BE2C (cell line): Measurements from ENCODE around the gene SYNE1.

Experiments used
- DNase-seq: peaks from one replicate; pipeline ENCODE4 v3.0.0-alpha.2; 2020
- H3K27me3 ChIP-seq: fragments of 250-450 bp; sonication (Bioruptor Pico); 2 replicates; pipeline ENCODE4 v1.5.1; 2020; ENCODE audit warnings: mild to moderate bottlenecking
- H3K36me3 ChIP-seq: fragments of 250-450 bp; sonication (Bioruptor Pico); 2 replicates; pipeline ENCODE4 v1.5.1; 2020; ENCODE audit warnings: mild to moderate bottlenecking
- H3K4me1 ChIP-seq: fragments of 250-450 bp; sonication (Bioruptor Pico); 2 replicates; pipeline ENCODE4 v1.5.1; 2020
- H3K4me3 ChIP-seq: 2 replicates; pipeline ENCODE4 v1.5.1; 2011; ENCODE audit warnings: low read depth, low read length
- H3K9me3 ChIP-seq: fragments of 250-450 bp; sonication (Bioruptor Pico); 2 replicates; pipeline ENCODE4 v1.5.1; 2020
- CTCF ChIP-seq: IDR thresholded peaks from 2 replicates; pipeline ENCODE4 v1.5.1; 2012; ENCODE audit warnings: mild to moderate bottlenecking, low read depth, low read length

The SYNE1 gene

DNA sequence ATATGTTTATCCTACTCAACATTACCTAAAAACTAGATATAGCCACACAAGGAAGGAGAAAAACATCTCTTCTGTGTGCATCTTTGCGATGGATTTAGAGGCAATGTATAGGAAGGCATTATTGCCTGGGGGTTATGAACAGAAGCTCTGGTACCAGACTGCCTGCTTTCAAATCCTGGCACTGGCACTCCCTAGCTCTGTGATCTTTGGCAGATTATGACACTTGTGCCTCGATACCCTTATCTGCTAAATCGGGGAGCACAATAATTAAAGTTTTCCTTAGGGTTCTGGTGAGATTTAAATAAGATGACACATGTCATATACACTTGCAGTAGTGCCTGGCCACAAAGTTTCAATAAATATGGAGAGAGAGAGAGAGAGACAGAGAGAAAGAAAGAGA is 53.3 kb downstream of the SYNE1 start:
- Histone ChIP-seq H3K27me3 (no peaks in the 10 kb centered on the region), H3K4me1 (no peaks in the 10 kb centered on the region), H3K36me3 (no peaks in the 10 kb centered on the region), H3K9me3 (no peaks in the 10 kb centered on the region), H3K4me3 (no peak overlapping the region)
- no peak for DNase-seq
- no peak for TF ChIP-seq CTCF

GRCh38 chr6:152576525-152576924 is 60.6 kb downstream of the SYNE1 start:
- TF ChIP-seq CTCF = no peak
- no peak for DNase-seq
- H3K4me1 ChIP-seq = no peaks in the 10 kb centered on the region
- H3K36me3 ChIP-seq = no peaks in the 10 kb centered on the region
- peaks cover 3% of the 10 kb centered on the region; the same call in 1 of the 2 replicates for H3K27me3 ChIP-seq
- no peaks in the 10 kb centered on the region for H3K9me3 ChIP-seq
- H3K4me3 ChIP-seq = no peak overlapping the region

DNA sequence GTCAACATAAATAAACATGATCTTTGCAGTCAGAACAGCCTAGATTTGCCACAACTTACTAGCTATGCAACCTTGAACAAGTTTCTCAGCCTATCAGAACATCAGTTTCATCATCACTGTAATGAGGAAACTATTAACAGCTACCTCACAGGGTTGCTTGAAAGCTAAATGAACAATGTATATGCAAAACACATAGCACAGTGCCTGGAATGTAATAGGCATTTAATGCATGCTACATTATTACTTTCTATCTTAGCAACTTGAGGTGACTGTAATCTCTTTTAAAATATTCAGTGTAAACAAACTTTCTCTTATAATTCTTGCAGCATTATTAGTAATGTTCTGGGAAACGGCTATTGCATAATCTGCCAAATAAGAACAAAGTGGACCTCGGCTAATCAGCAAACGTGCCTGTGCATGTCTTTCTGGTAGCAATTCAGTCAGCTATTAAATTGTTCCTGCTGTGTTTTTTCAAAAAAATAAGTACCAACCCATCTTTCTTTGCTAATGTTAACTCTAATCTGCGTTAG is 61.5 kb downstream of the SYNE1 start:
- Histone ChIP-seq H3K4me1 (no peaks in the 10 kb centered on the region), H3K9me3 (no peaks in the 10 kb centered on the region), H3K36me3 (no peaks in the 10 kb centered on the region), H3K27me3 (peaks cover 11% of the 10 kb centered on the region), H3K4me3 (no peak overlapping the region)
- no peak for TF ChIP-seq CTCF
- no peak for DNase-seq

DNA sequence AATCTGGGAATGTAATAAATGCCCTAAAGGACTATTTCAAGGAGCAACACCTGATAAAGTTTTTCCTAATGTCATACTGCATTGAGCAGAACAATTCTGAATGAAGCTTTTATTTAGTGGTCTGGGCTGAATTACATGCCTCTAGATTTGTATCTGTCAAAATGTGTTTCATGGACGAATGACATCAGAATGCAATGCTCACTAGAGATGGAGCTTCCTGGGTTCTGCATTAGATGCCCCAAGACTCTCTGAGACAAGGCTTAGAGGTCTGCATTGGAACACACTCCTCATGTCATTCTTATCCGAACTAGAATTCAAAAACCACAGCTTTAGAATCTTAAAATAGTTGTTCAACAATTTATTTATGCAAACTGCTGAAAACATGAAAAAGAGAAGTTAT is 62.0 kb downstream of the SYNE1 start:
- Histone ChIP-seq H3K4me1 (no peaks in the 10 kb centered on the region), H3K27me3 (peaks cover 16% of the 10 kb centered on the region), H3K9me3 (no peaks in the 10 kb centered on the region), H3K36me3 (no peaks in the 10 kb centered on the region), H3K4me3 (no peak overlapping the region)
- DNase-seq = no peak
- TF ChIP-seq CTCF = no peak

- no peaks in the 10 kb centered on the region for H3K4me1 ChIP-seq
- H3K27me3 ChIP-seq = peaks cover 16% of the 10 kb centered on the region
- H3K9me3 ChIP-seq = no peaks in the 10 kb centered on the region
- no peak overlapping the region for H3K4me3 ChIP-seq
- TF ChIP-seq CTCF = no peak
- DNase-seq = no peak
- no peaks in the 10 kb centered on the region for H3K36me3 ChIP-seq
Measured at GRCh38 chr6:152573762-152574161, 63.4 kb downstream of the SYNE1 start.

GRCh38 chr6:152572338-152573088 is 64.6 kb downstream of the SYNE1 start:
- TF ChIP-seq CTCF = no peak
- Histone ChIP-seq H3K4me1 (no peaks in the 10 kb centered on the region), H3K4me3 (no peak overlapping the region), H3K27me3 (peaks cover 16% of the 10 kb centered on the region), H3K36me3 (no peaks in the 10 kb centered on the region), H3K9me3 (no peaks in the 10 kb centered on the region)
- DNase-seq = no peak
